Activated T-cell treated with anti-CD3 and anti-CD28 coated beads, Interleukin-2, amount 50 U/mL, for 72 hours (primary cell): ENCODE data around the gene LTBP1. TPM values are rescaled to one million over a fixed set of nuclear protein-coding genes. Genes with fewer than 3 reads are reported as not detected.

ENCODE experiments used
- ATAC-seq, 2 donors: fragments of 150-1000 bp; cut with Tn5 transposase; replicated peaks in 1 of 2; 2 replicates each; pipeline ENCODE4 v1.10.0; 2021; ENCODE audit warnings: moderate library complexity in 2 of 2, mild to moderate bottlenecking in 1 of 2
- DNase-seq, 2 donors: peaks; one replicate each; pipeline ENCODE4 v3.0.0; 2021 to 2022; ENCODE audit warnings: mixed read lengths in 1 of 2
- H3K27ac Mint-ChIP-seq: one replicate; pipeline ENCODE4 v1.8.0; 2022; ENCODE audit warnings: mild to moderate bottlenecking, moderate library complexity, mixed read lengths
- H3K27me3 Mint-ChIP-seq: one replicate; pipeline ENCODE4 v1.8.0; 2022; ENCODE audit warnings: low read depth, mixed read lengths
- H3K36me3 Mint-ChIP-seq, 2 donors: one replicate each; pipeline ENCODE4 v1.8.0; 2022; ENCODE audit warnings: mixed read lengths in 2 of 2, mild to moderate bottlenecking in 1 of 2; ENCODE audit not compliant: insufficient read depth in 2 of 2
- H3K4me1 Mint-ChIP-seq: one replicate; pipeline ENCODE4 v1.8.0; 2022; ENCODE audit warnings: low read depth, mixed read lengths
- H3K4me3 Mint-ChIP-seq, 2 donors: one replicate each; pipeline ENCODE4 v1.8.0; 2022; ENCODE audit warnings: mild to moderate bottlenecking in 2 of 2, mixed read lengths in 2 of 2, moderate library complexity in 2 of 2
- H3K9me3 Mint-ChIP-seq, 2 donors: one replicate each; pipeline ENCODE4 v1.8.0; 2022; ENCODE audit warnings: mixed read lengths in 2 of 2
- total RNA-seq, 2 donors: library from RNA; stranded (reverse); gene quantifications; one replicate each; pipeline ENCODE4 v1.2.3, GENCODE V29; 2022

The LTBP1 gene
- total RNA-seq, 2 donors from 2014 or later: 0.50 to 0.67 TPM

- Mint-ChIP-seq H3K27ac (no peak overlapping the region), H3K36me3 (no peaks in the 10 kb centered on the region), H3K4me3 (no peak overlapping the region), H3K9me3 (no peaks in the 10 kb centered on the region), H3K4me1 (no peaks in the 10 kb centered on the region), H3K27me3 (peaks cover 18% of the 10 kb centered on the region)
- DNase-seq: no peak
- no peak for ATAC-seq
Measured at GRCh38 chr2:33121925-33122324, 175.2 kb downstream of the LTBP1 start.

- Mint-ChIP-seq H3K9me3 (no peaks in the 10 kb centered on the region), H3K4me3 (no peak overlapping the region), H3K27me3 (peaks cover 19% of the 10 kb centered on the region), H3K36me3 (no peaks in the 10 kb centered on the region), H3K4me1 (no peaks in the 10 kb centered on the region), H3K27ac (no peak overlapping the region)
- ATAC-seq (no peak), DNase-seq (no peak)
Measured at GRCh38 chr2:33122726-33123125, 176.0 kb downstream of the LTBP1 start.

- Mint-ChIP-seq H3K27ac (no peak overlapping the region), H3K9me3 (no peaks in the 10 kb centered on the region), H3K4me1 (no peaks in the 10 kb centered on the region), H3K4me3 (no peak overlapping the region), H3K27me3 (peaks cover 20% of the 10 kb centered on the region), H3K36me3 (no peaks in the 10 kb centered on the region)
- no peak for DNase-seq
- ATAC-seq: no peak
Measured at GRCh38 chr2:33123216-33123615, 176.5 kb downstream of the LTBP1 start.

GRCh38 chr2:33126552-33126951 lies 179.8 kb downstream of the LTBP1 start:
- peaks cover 26% of the 10 kb centered on the region for H3K27me3 Mint-ChIP-seq
- no peak for ATAC-seq
- no peak overlapping the region for H3K4me3 Mint-ChIP-seq
- no peaks in the 10 kb centered on the region for H3K4me1 Mint-ChIP-seq
- no peak overlapping the region for H3K27ac Mint-ChIP-seq
- no peaks in the 10 kb centered on the region for H3K36me3 Mint-ChIP-seq
- no peak for DNase-seq
- no peaks in the 10 kb centered on the region for H3K9me3 Mint-ChIP-seq

- DNase-seq: no peak
- Mint-ChIP-seq H3K27me3 (peaks cover 26% of the 10 kb centered on the region), H3K4me3 (no peak overlapping the region), H3K27ac (no peak overlapping the region), H3K4me1 (no peaks in the 10 kb centered on the region), H3K36me3 (no peaks in the 10 kb centered on the region), H3K9me3 (no peaks in the 10 kb centered on the region)
- ATAC-seq: no peak
Measured at GRCh38 chr2:33126958-33127357, 180.2 kb downstream of the LTBP1 start.

- Mint-ChIP-seq H3K4me1 (no peaks in the 10 kb centered on the region), H3K27ac (no peak overlapping the region), H3K36me3 (no peaks in the 10 kb centered on the region), H3K9me3 (no peaks in the 10 kb centered on the region), H3K27me3 (peaks cover 26% of the 10 kb centered on the region), H3K4me3 (no peak overlapping the region)
- no peak for ATAC-seq
- no peak for DNase-seq
Measured at GRCh38 chr2:33129263-33130053, 182.7 kb downstream of the LTBP1 start.

GRCh38 chr2:33130054-33130447 lies 183.3 kb downstream of the LTBP1 start:
- Mint-ChIP-seq H3K27ac (no peak overlapping the region), H3K27me3 (peaks cover 23% of the 10 kb centered on the region), H3K4me3 (no peak overlapping the region), H3K36me3 (no peaks in the 10 kb centered on the region), H3K4me1 (no peaks in the 10 kb centered on the region), H3K9me3 (no peaks in the 10 kb centered on the region)
- ATAC-seq (no peak), DNase-seq (no peak)

- DNase-seq (no peak), ATAC-seq (no peak)
- no peaks in the 10 kb centered on the region for H3K9me3 Mint-ChIP-seq
- no peaks in the 10 kb centered on the region for H3K4me1 Mint-ChIP-seq
- peaks cover 19% of the 10 kb centered on the region for H3K27me3 Mint-ChIP-seq
- H3K4me3 Mint-ChIP-seq: no peak overlapping the region
- H3K27ac Mint-ChIP-seq: no peak overlapping the region
- no peaks in the 10 kb centered on the region for H3K36me3 Mint-ChIP-seq
Measured at GRCh38 chr2:33130544-33130943, 183.8 kb downstream of the LTBP1 start.

GRCh38 chr2:33131111-33131510 lies 184.4 kb downstream of the LTBP1 start:
- peaks cover 19% of the 10 kb centered on the region for H3K27me3 Mint-ChIP-seq
- no peak overlapping the region for H3K27ac Mint-ChIP-seq
- ATAC-seq (no peak), DNase-seq (no peak)
- H3K4me3 Mint-ChIP-seq: no peak overlapping the region
- H3K9me3 Mint-ChIP-seq: no peaks in the 10 kb centered on the region
- no peaks in the 10 kb centered on the region for H3K36me3 Mint-ChIP-seq
- H3K4me1 Mint-ChIP-seq: no peaks in the 10 kb centered on the region

- no peak for DNase-seq
- Mint-ChIP-seq H3K9me3 (no peaks in the 10 kb centered on the region), H3K27ac (no peak overlapping the region), H3K4me3 (no peak overlapping the region), H3K4me1 (no peaks in the 10 kb centered on the region), H3K36me3 (no peaks in the 10 kb centered on the region), H3K27me3 (peaks cover 19% of the 10 kb centered on the region)
- no peak for ATAC-seq
Measured at GRCh38 chr2:33131749-33132148, 185.0 kb downstream of the LTBP1 start.

- H3K9me3 Mint-ChIP-seq: no peaks in the 10 kb centered on the region
- H3K27me3 Mint-ChIP-seq: peaks cover 13% of the 10 kb centered on the region
- ATAC-seq: no peak
Measured at GRCh38 chr2:33133454-33133952, 186.8 kb downstream of the LTBP1 start.

GRCh38 chr2:33134086-33134771 lies 187.5 kb downstream of the LTBP1 start:
- Mint-ChIP-seq H3K4me3 (no peak overlapping the region), H3K27ac (no peak overlapping the region), H3K9me3 (no peaks in the 10 kb centered on the region), H3K27me3 (peaks cover 8% of the 10 kb centered on the region), H3K36me3 (no peaks in the 10 kb centered on the region), H3K4me1 (no peaks in the 10 kb centered on the region)
- ATAC-seq (no peak), DNase-seq (no peak)

More at GRCh38 chr2:33133454-33133952, 186.8 kb downstream of the LTBP1 start:
- H3K27ac Mint-ChIP-seq: no peak overlapping the region
- DNase-seq: no peak
- H3K4me1 Mint-ChIP-seq: no peaks in the 10 kb centered on the region
- no peaks in the 10 kb centered on the region for H3K36me3 Mint-ChIP-seq
- no peak overlapping the region for H3K4me3 Mint-ChIP-seq

- ATAC-seq (no peak), DNase-seq (no peak)
- no peaks in the 10 kb centered on the region for H3K4me1 Mint-ChIP-seq
- no peak overlapping the region for H3K4me3 Mint-ChIP-seq
- H3K27ac Mint-ChIP-seq: no peak overlapping the region
- H3K9me3 Mint-ChIP-seq: no peaks in the 10 kb centered on the region
- H3K36me3 Mint-ChIP-seq: no peaks in the 10 kb centered on the region
- peaks cover 13% of the 10 kb centered on the region for H3K27me3 Mint-ChIP-seq
Measured at GRCh38 chr2:33134791-33135560, 188.2 kb downstream of the LTBP1 start.
